Activated CD4-positive, CD25-positive, alpha-beta regulatory T cell (primary cell): ENCODE measurements around the gene AUTS2.
"Not testable (repeated sequence)": the region's sequence is repeated elsewhere in the genome, so short reads cannot be mapped to it uniquely, and the experiment has no call there.

ENCODE experiments used
- DNase-seq, 4 experiments: peaks; one replicate each; lab custom pipeline; 2025; lab: John Stamatoyannopoulos, UW

Gene AUTS2

GRCh38 chr7:70243443-70243842 lies 645.2 kb downstream of the AUTS2 start:
- DNase-seq: no peak

GRCh38 chr7:70257921-70258320 lies 659.6 kb downstream of the AUTS2 start:
- no peak for DNase-seq

GRCh38 chr7:70259502-70259901 lies 661.2 kb downstream of the AUTS2 start:
- DNase-seq: no peak

- DNase-seq: no peak
Measured at GRCh38 chr7:70263471-70264255, 665.4 kb downstream of the AUTS2 start.

GRCh38 chr7:70266186-70266585 lies 667.9 kb downstream of the AUTS2 start:
- no peak for DNase-seq

- no peak for DNase-seq
Measured at GRCh38 chr7:70267381-70268120, 669.3 kb downstream of the AUTS2 start.

GRCh38 chr7:70268179-70268578 lies 669.9 kb downstream of the AUTS2 start:
- DNase-seq: no peak

- no peak for DNase-seq
Measured at GRCh38 chr7:70270149-70270548, 671.9 kb downstream of the AUTS2 start.

GRCh38 chr7:70271617-70272081 lies 673.4 kb downstream of the AUTS2 start:
- no peak for DNase-seq

- DNase-seq: not testable (repeated sequence)
Measured at GRCh38 chr7:70275570-70275969, 677.3 kb downstream of the AUTS2 start.

GRCh38 chr7:70285187-70285586 lies 686.9 kb downstream of the AUTS2 start:
- no peak for DNase-seq

- DNase-seq: no peak
Measured at GRCh38 chr7:70285854-70286253, 687.6 kb downstream of the AUTS2 start.

- no peak for DNase-seq
Measured at GRCh38 chr7:70288781-70289456, 690.6 kb downstream of the AUTS2 start.

GRCh38 chr7:70292716-70293115 lies 694.4 kb downstream of the AUTS2 start:
- no peak for DNase-seq

- DNase-seq: no peak
Measured at GRCh38 chr7:70294211-70294911, 696.1 kb downstream of the AUTS2 start.

- no peak for DNase-seq
Measured at GRCh38 chr7:70298780-70299471, 700.7 kb downstream of the AUTS2 start.

GRCh38 chr7:70299472-70299807 lies 701.2 kb downstream of the AUTS2 start:
- no peak for DNase-seq

GRCh38 chr7:70301673-70302185 lies 703.5 kb downstream of the AUTS2 start:
- no peak for DNase-seq

GRCh38 chr7:70303309-70303708 lies 705.0 kb downstream of the AUTS2 start:
- DNase-seq: no peak

- no peak for DNase-seq
Measured at GRCh38 chr7:70303780-70304179, 705.5 kb downstream of the AUTS2 start.

GRCh38 chr7:70306173-70306572 lies 707.9 kb downstream of the AUTS2 start:
- DNase-seq: no peak
